DMS153 treated with DMSO at 0.1 percent for 48 hours (cell line): Measurements from ENCODE around the gene OBSCN.

Source experiments
- DNase-seq: peaks from one replicate; lab custom pipeline; 2025; ENCODE audit not compliant: unreplicated experiment; lab: John Stamatoyannopoulos, UW

Gene OBSCN

DNA sequence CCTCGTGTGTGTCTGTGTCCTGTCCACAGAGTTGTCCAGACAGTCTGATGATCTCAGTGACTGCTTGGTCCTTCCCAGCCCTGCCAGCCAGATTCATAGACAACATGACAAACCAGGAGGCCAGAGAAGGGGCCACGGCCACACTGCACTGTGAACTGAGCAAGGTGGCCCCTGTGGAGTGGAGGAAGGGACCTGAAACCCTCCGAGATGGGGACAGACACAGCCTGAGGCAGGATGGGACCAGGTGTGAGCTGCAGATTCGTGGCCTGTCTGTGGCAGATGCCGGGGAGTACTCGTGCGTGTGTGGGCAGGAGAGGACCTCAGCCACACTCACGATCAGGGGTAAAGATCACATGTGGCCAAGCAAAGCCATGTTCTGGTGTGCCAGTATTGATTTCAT is 96.4 kb downstream of the OBSCN start:
- DNase-seq = no peak

DNA sequence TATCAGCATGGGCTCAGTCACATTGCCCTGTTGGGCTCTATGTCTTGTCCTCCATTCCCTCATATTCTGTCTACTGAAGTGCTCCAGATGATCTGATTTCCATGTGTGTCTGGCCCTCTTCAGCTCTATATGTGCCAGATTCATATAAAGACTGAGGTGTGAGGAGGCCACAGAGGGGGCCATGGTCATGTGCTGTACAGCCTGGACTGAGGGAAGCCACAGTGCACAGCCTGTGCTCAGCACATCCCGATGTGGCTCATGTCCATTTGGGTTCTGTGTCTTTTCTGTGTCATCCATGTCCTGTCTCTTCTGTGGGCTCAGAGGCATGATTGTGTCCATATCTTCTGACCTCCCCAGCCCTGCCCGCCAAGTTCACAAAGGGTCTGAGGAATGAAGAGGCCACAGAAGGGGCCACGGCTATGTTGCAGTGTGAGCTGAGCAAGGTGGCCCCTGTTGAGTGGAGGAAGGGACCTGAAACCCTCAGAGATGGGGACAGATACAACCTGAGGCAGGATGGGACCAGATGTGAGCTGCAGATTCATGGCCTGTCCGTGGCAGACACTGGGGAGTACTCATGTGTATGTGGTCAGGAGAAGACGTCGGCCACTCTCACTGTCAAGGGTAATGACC is 97.0 kb downstream of the OBSCN start:
- DNase-seq = no peak

DNA sequence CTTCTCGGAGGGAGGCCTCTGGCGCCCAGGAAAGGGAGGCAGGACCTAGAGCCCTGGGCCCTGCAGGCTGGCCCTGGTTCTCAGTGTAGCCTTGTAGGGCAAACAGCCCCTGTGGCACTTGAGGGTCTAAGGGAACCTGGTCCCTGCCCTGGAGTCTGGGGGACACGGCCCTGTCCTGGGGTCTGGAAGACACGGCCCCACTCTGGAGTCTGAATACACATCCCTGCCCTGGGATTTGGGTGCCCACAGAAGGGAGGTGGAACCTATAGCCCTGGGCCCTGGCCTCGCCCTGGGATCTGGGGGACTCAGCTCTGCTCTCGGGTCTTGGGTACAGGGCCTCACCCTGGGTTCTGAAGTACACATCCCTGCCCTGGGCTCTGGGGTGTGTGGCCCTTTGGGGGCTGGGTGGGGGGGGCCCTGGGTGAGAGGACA is 97.9 kb downstream of the OBSCN start:
- DNase-seq = no peak

DNA sequence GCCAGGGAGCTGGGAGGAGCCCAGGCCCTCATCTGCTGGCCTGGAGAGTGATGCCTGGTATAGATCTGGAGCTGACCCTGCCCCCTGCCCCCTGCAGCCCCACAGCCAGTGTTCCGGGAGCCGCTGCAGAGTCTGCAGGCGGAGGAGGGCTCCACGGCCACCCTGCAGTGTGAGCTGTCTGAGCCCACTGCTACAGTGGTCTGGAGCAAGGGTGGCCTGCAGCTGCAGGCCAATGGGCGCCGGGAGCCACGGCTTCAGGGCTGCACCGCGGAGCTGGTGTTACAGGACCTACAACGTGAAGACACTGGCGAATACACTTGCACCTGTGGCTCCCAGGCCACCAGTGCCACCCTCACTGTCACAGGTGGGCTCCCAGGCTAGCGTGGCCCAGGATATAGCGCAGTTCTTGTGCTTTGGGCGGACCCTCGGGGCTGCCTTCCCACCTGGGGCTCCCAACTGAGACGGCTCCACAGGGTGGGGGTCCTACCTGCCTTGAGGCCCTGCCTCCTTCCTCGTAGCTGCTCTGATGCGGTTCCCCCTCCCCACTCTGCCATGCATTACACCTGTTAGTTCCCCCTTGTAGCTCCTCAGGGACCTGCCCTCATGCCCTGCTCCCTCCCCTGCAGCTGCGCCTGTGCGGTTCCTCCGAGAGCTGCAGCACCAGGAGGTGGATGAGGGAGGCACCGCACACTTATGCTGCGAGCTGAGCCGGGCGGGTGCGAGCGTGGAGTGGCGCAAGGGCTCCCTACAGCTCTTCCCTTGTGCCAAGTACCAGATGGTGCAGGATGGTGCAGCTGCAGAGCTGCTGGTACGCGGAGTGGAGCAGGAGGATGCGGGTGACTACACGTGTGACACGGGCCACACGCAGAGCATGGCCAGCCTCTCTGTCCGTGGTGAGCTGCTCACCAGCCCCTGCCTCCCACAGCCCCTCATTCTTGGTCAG is 98.7 kb downstream of the OBSCN start:
- DNase-seq = no peak

DNA sequence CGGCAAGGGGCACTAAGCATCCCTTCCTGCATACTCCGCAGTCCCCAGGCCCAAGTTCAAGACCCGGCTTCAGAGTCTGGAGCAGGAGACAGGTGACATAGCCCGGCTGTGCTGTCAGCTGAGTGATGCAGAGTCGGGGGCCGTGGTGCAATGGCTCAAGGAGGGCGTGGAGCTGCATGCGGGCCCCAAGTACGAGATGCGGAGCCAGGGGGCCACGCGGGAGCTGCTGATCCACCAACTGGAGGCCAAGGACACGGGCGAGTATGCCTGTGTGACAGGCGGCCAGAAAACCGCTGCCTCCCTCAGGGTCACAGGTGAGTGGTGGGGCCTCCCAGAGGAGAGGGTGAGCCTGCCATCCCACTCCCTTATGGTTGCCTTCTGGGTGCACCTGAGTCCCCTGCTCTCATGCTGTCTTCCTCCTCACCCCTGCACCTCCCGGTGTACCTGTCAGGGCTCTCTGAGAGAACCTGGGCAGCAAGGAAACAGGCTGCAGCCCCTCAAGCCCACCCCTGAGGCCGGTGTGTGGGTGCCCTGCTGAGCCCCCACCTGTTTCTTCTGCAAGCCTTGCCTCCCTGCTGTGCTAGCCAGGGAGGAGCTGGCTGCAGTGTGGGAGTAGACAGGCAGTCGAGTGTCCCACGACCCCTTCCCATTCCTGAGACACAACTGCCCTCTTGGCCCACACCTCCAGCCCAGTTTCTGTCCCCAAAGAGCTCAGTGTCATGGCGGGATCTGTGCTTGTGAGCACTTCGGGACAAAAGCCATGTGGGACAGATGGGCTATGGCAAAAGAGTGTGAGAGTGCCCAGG is 99.6 kb downstream of the OBSCN start:
- DNase-seq = no peak

DNA sequence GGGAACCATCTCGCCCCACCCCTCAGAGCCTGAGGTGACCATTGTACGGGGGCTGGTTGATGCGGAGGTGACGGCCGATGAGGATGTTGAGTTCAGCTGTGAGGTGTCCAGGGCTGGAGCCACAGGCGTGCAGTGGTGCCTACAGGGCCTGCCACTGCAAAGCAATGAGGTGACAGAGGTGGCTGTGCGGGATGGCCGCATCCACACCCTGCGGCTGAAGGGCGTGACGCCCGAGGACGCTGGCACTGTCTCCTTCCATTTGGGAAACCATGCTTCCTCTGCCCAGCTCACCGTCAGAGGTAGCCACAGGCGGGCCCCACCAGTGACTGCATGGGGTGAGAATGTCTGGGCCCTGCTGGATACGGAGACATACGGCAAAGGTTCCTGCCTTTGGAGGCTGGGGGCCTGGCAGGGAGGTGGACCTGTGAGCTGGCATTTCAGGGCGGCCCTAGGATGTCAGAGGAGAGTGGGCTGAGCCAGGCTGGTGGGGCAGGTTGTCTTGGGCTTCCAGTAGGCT is 100.3 kb downstream of the OBSCN start:
- DNase-seq = no peak

DNA sequence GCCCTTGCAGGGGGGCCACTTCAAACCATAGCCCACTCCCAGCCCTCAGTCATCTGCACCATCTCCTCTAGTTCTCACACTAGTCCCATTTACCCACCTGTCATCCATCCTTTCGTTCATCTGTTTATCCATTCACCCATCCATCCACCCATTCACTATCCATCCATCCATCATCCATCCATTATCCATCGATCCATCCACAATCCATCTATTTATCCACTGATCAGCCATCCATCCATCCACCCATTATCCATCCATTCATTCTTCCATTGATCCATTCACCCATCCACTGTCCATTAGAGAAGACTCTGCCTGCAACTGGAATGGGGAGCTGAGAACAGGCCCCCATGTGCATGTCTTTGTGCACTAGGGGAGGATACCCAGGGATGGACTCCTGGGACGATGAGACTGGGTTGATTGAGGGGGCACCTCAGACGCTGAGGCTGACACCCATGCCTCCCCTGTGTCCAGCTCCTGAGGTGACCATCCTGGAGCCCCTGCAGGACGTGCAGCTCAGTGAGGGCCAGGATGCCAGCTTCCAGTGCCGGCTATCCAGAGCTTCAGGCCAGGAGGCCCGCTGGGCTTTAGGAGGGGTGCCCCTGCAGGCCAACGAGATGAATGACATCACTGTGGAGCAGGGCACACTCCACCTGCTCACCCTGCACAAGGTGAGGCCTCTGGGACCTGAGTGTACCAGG is 100.9 kb downstream of the OBSCN start:
- DNase-seq = no peak

DNA sequence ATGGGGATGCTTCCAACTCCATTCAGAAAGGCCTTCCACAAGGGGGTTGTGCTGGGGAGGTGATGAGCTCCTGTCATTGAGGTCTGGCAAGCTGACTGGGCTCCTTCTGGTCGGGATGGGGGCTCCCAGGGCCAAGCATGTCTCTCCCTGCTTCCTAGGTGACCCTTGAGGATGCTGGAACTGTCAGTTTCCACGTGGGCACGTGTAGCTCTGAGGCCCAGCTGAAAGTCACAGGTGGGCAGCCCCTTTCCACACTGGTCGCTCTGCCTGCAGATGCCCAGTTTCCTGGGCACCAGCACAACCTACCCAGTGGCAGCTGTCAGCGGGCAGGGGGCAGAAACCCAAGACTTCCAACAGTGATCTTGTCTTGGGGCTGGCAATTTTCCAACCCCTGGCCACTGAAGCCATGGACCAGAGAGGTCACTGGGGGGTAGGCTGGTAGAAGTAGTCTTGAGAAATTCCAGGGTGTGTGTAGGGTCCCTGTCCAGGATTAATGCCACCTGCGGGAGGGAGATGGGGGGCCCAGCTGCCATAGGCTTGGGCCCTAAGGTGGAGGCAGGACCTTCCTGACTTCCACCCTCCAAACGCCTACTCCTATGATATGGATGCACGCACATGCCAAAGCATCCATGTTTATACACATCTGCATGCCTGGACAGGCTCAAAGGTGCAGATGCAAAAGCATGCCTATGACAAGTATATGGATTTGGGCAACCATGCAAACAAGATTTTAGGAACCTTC is 101.7 kb downstream of the OBSCN start:
- DNase-seq = no peak

DNA sequence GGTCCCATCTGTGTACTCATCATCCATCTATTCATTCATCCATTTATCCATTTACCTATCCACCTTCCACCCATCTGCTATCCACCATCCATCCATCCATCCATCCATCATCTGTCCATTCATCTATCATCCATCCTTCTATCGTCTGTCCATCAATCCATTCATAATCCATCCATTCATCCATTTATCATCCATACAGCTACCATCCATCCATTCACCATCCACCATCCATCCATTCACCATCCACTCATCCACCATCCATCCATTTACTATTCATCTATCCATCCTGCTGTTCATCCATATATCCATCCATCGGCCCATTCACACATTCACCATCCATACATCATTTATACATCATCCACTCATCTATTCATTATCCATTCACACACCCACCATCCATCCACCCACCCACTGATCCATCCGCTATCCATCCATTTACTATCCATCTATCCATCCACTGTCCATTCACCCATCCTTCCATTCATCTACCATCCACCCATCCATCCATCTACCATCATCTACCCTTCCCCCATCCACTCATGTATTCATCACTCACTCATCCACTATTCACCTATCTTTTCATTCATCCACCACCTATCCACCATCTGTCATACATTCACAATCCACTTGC is 102.4 kb downstream of the OBSCN start:
- no peak for DNase-seq

DNA sequence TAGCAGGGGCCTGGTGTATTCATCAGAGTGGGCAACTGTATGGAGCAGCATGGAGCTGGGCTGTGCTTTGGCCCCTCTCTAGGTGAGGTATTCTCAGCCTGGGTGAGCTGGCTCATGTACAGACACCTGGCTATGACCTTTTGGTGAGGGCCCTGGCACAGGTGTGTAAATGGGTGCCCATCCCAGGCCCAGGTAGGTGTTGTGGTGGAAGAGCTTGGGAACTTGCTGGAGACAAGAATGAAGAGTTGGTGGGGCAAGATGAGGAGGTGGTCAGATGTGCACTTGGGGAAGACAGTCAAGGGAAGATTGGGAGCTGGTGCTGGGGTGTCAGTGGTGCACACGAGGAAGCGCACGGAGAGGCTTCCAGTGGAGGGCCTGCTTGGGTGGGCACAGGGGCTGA is 103.2 kb downstream of the OBSCN start:
- DNase-seq = no peak

DNA sequence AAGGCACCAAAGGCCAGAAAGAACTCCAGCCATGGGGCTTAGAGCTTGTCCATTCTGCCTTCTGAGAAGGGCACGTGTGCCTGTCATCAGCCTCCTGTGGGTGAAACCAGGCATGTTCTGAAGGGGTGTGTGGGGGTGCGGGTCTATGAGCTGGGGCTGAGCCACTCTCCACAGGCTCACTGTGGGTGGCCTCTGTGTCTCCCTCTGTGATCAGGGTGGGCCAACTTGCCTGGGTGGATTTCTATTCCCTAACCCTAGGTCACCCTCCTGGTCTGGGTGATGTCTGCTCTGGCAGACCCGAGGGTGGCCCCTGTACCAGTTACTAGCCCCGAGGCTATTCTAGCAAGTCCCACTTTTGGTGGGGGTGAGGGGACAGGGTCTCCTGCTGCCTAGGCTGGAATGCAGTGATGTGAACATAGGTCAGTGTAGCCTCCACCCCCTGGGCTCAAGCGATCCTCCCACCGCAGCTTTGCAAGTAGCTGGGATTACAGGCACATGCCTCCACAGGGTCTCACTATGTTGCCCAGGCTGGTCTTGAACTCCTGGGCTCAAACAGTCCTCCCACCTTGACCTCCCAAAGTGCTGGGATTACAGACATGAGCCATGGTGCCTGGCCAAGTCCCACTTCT is 104.4 kb downstream of the OBSCN start:
- DNase-seq = no peak

DNA sequence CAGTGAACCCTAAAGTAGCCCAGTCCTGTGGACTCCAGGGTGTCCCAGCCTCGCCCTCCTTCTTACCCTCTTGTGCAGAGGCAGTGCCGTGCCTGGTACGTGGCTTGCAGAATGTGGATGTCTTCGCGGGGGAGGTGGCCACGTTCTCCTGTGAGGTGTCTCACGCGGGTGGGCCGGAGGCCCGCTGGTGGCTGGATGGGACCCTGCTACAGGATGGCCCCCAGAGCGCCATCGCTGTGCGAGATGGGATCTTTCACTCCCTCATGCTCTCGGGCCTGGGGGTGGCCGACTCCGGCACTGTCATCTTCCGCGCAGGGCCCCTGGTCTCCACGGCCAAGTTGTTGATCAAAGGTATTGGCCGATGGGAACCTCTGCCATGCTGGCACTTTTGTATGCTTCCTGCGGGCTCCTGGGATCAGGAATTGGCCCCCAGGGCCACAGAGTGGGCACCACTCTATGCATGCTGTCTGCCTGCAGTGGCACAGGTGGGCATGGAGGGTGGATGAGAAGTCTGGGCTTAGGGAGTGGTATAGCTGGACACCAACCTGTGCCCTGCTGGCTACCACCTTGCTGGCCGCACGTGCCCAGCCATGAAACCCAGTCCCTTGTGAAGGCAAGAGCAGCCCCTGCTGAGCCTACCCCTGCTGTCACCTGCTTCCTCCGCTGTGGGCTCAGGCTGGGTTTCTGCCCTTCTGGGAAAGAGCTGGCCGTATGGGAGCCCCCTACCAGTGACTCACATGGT is 105.9 kb downstream of the OBSCN start:
- DNase-seq = no peak

DNA sequence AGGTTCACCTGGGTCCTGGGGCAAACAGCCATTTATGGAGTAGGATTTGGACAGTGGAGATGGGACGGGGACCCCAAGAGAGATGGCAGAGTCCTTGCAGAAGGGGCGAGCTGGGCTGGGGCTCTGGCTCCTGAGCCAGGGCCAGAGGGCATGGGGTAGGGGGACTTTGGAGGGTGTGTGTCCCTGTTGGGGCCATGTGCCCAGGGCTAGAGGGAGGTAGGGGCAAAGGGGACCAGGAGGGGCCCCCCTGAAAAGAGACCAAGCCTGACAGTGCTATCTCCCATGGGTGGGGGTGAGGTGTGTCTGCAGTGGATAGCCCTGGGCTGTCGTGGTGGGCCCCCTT is 106.4 kb downstream of the OBSCN start:
- DNase-seq = no peak

DNA sequence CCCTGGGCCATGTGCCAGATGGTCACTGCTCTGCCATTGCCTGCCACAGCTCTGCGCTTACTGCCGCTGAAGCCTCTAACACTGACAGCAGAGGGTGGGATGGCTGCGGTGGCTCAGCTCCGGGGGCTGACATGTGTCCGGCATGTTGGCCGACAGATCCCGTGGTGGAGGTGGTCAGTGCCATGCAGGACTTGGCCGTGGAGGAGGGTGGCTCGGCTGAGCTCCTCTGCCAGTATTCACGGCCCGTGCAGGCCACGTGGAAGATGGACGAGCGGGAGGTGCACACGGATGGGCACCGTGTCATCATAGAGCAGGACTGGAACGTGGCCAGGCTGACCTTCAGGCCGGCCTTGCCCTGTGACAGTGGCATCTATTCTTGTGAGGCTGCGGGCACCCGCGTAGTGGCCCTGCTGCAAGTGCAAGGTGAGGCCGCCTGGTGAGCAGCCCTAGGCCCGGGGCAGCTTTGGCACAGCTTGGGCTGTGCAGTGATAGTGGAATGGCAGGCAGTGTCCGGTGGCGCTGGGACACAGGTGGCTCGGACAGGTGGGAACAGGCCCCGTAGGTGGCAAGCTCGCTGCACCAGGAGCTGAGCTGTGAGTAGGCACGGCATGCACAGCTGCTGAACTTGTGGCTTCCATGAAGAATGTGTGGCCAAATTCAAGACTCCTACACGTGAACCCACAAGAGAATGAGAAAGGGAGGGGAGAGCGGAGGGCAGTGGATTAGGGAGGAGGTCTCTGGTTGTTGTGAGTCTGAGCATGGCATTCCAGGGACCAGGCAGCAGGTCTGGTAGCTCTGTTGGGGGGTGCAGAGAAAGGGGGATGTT is 107.0 kb downstream of the OBSCN start:
- DNase-seq = no peak

DNA sequence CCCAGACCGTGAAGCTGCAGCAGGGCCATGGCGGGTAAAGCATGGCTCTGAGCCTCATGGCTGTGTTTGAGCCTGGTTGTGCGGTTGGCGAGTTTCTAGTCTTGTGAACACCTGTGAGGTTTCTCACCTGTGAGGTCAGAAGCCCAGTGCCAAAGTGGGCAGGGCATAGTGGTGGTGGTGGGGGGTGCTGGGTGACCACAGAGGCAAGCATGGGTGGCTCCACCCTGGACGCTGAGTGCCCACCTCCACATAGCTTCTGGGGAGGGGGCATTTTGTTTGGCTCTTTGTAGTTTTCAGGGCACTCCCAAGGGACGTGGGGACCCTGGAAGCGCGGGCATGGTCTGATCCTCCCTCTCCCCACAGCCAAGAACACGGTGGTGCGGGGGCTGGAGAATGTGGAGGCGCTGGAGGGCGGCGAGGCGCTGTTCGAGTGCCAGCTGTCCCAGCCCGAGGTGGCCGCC is 107.7 kb downstream of the OBSCN start:
- DNase-seq = no peak

DNA sequence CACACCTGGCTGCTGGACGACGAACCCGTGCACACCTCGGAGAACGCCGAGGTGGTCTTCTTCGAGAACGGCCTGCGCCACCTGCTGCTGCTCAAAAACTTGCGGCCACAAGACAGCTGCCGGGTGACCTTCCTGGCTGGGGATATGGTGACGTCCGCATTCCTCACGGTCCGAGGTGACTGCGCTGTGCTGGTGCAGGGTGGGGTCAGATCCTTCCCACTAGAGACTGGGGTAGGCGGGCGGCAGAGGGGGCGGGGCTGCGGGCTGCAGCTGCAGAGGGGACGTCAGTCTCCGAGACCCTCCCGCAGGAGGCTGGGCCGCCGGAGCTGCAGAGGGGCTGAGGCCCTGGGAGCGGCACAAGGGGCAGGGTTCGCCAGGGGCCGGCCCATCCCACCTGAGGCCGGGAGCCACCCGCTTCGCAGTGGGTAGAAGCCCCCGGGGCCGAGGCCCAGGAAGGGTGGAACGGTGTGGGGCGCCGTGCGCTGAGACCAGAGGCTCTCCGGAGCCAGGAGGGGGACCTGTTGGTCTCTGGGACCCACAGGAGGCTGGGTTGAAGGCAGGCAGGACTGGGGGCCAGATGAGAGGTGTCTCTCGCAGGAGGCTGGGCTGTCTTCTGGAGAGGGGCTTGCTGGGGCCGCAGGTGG is 108.2 kb downstream of the OBSCN start:
- no peak for DNase-seq
